Measurements from ENCODE around the gene ADAM12.
"Not testable (repeated sequence)": the region's sequence is repeated elsewhere in the genome, so short reads cannot be mapped to it uniquely, and the experiment has no call there.

Gene ADAM12

DNA sequence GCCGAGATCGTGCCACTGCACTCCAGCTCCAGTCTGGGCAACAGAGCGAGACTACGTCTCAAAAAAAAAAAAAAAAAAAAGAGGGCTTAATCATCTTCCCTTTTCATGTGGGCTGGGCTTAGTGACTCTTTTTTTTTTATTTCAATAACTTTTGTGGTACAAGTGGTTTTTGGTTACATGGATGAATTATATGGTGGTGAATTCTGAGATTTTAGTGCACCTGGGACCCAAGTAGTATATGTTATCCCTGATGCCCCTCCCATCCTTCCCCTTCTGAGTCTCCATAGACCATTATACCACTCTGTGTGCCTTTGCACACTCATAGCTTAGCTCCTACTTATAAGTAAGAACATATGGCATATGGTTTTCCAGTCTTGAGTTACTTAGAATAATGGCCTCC is 4.8 kb upstream of the ADAM12 start:
- DNase-seq (ENCODE audit: insufficient read length, low spot score) = no peak
- no peak for TF ChIP-seq POLR2A (IDR thresholded peaks at IDR 0.05; ENCODE audit: low read depth, low read length)
- no peak for FAIRE-seq

DNA sequence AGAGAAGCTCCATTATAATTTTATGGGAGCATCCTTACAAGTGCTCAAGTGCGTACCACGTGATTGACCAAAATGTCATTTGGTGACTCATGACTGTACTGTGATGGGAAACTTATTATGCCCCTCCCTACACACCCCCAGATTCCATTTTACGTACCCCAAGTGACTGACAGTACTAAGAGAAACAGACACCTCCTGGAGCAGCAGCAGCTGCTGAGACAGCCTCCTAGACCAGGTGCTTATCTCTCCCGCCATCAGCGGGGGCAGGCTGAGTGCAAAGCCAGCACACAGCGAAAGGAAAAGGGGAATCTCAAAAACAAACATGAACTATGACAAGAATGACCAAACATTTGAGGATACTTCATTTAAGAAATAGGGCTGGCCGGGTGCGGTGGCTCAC is 4.2 kb upstream of the ADAM12 start:
- no peak for TF ChIP-seq POLR2A (IDR thresholded peaks at IDR 0.05; ENCODE audit: low read depth, low read length)
- DNase-seq (ENCODE audit: insufficient read length, low spot score) (no peak), FAIRE-seq (no peak)

DNA sequence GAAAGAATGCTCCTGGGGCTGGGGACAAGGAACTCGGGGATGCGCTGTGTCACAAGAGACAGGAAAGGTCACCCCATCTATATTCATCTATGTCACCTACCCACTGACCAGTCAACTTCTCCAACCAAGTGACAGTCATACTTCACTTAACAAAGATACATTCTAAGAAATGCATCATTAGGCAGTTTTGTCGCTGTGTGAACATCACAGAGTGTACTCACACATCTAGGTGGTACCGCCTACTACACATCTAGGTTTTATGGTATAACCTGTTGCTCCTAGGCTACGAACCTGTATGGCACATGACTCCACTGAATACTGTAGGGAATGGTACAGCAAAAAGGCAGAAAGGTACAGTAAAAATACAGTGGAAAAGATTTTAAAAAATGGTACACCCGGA is 3.8 kb upstream of the ADAM12 start:
- FAIRE-seq (no peak), DNase-seq (ENCODE audit: insufficient read length, low spot score) (no peak)
- no peak for TF ChIP-seq POLR2A (IDR thresholded peaks at IDR 0.05; ENCODE audit: low read depth, low read length)

DNA sequence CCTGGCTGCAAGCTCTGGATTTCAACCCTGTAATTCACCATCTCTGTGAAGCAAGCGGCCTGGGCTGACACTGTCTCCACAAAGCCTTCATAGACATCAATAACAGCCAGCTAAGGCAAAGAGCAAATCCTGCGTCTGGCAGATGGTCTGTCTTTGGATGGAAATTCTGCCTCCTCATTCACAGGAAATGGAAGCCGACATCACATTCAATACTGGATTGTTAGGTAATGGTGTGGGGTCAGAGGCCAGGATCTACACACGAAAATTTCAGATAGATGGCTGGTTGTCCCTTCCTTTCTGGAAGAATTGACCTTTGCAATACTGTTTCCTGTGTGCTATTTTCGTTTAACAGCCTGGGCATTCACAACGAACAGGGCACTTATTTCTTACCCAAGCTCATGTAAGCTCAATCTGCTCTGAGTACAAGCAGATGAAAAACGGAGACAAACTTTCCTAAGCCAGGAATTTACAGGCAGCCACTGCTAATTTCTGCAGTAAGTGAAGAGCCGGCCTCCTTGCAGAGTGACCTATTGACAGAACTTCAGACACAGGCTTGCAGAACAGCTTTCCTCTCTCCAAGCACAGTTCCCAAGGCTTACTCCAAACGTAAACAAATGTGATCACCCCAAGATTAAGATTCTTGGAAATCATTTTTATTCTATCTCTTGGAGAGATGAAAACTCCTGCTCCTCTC is 3.1 kb upstream of the ADAM12 start:
- no peak for DNase-seq (ENCODE audit: insufficient read length, low spot score)
- TF ChIP-seq POLR2A (IDR thresholded peaks at IDR 0.05; ENCODE audit: low read depth, low read length) = no peak

DNA sequence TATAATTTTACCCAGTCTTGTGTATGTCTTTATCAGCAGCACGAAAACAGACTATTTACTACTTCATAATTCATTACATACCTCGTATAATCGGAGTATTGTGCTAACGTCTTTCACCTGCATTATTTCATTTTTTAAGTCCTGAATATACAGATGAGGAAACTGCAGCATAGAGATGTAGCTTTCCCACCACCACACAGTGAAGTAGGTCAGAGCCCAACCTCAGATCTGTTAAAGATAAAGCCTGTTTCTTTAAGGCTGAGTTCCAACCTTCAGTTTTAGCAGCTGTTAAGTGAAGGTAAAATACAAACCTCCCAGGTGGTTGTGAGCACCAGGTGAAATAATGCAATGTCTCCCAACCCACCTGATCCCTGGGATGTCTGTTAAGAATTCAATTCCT is 2.0 kb upstream of the ADAM12 start:
- FAIRE-seq (no peak), DNase-seq (ENCODE audit: insufficient read length, low spot score) (no peak)
- TF ChIP-seq POLR2A (IDR thresholded peaks at IDR 0.05; ENCODE audit: low read depth, low read length) = no peak

More for the DNA sequence above, 3.1 kb upstream of the ADAM12 start:
- FAIRE-seq = no peak

DNA sequence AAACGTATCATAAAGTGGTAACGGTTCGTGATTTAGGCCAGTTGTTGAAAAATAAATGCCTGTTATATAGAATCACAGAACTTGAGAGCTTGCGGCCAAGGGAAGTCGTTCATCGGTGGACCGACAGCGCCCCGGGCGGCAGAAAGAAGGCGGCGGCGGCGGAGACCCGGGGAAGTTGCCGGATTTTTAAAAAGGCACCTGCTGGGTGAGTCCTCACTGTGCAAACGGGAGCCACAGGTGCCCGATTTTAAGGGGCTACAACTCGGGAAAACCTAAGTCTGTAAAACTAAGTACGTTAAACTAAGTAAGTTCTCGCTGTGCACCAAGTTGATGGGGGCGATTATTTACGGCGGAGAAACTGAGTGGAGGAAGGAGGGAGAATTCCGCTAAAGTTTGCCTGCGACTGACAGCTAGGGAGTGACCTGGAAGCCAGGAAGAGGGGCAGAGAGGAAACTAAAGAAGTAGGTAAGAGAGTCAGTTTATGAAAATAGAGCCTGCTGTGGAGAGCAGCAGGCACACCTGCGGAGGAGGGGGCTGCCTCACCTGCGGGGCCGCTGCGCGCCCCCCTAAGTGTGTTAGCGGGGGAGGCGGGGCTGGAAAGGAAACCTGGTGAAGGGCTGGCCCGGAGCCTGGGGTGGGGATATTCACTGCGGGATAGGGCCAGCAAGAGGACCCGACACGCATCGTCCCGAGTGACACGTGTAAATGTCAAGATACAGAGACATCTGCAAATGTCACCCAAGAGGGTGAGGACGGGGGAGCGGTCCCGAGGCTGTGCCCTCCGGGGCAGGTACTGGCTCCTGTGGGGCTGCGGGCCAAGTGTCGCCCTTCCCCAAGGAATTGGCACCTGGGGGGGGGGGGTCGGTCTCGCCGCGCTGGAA is 996 bp downstream of the ADAM12 start:
- DNase-seq (ENCODE audit: insufficient read length, low spot score) (no peak), FAIRE-seq (peak; percentile 11)
- no peak for TF ChIP-seq POLR2A (IDR thresholded peaks at IDR 0.05; ENCODE audit: low read depth, low read length)

DNA sequence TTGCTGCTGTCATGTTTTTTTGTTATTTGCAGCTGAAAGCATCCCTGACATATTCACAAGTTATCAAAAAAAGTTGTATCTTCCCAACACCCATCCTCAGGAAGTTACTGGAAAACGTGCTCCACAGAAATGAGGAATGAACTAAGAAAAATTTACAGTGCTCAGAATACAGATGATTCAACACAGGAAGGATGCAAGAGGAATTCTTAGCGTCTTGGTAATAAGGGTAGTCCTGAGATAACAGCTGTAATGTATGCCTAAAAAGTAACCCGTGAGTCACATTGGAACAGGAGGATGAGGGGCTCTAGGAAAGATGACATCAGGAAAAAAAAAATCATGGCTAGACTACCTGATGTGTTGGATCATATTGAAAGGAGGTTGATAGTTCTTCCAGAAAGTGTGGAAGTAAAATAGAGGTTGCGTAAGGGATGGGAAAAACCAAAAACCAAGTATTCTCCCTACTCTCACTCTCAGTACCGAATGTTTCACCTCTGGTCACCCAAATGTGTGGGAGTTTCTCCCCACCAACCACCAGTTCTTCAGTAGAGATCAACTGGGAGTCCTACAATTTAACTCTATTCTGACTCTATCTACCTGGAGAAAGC is 3.9 kb downstream of the ADAM12 start:
- FAIRE-seq = peak; percentile 87
- DNase-seq (ENCODE audit: insufficient read length, low spot score) = no peak
- no peak for TF ChIP-seq POLR2A (IDR thresholded peaks at IDR 0.05; ENCODE audit: low read depth, low read length)

DNA sequence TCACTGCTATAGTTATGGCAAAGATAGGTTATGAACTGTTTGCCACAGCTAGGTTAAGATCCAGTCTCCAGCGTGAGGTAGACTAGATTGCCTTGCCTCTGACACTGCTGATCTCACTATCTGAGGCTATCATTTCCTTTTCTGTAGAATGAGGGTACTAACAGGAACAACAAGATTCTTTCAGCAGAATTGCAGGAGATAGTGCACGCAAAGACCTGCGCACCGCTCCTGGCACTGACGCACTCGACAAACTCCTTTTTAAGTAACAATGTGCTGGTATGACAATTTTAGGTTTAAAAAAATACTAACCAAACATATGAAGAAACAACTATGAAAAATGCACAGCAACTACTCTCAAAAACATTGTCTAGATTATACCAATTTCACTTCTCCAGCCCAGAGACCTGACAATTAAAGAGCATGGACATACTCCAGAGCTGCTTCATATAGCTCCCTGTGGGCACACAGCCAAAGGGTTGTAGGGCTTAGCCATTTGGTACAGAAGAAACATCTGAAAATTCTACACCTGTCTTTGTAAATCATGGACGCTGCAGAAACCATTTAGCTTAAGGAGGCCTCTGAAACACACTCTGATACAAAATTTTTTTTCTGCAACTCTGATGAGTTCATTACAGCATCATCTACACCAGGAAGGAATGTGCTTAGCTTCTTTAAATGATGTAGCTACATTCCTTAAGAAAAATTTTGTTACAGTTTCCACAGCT is 7.8 kb downstream of the ADAM12 start:
- DNase-seq (ENCODE audit: insufficient read length, low spot score) (no peak), FAIRE-seq (no peak)
- no peak for TF ChIP-seq POLR2A (IDR thresholded peaks at IDR 0.05; ENCODE audit: low read depth, low read length)

DNA sequence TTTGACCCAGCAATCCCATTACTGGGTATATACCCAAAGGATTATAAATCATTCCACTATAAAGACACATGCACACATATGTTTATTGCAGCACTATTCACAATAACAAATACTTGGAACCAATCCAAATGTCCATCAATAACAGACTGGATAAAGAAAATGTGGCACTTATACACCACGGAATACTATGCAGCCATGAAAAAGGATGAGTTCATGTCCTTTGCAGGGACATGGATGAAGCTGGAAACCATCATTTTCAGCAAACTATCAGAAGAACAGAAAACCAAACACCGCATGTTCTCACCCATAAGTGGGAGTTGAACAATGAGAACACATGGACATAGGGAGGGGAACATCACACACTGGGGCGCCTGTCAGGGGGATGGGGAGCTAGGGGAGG is 9.1 kb downstream of the ADAM12 start:
- DNase-seq (ENCODE audit: insufficient read length, low spot score); FAIRE-seq: not testable (repeated sequence)

DNA sequence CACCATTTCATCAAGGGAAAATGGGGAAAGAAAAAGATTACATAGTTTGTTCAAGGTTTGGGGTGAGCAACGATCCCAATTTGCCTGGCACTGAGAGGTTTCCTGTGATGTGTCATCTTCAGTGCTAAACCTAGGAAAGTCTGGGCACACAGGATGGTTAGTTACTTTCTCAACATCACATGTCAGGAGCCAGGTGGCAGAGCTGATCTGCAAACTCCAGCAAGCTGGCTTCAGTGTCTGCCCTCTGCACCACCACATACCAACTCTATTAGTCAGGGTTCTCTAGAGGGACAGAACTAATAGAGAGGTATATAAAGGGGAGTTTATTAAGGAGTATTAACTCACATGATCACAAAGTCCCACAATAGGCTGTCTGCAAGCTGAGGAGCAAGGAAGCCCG is 11.3 kb downstream of the ADAM12 start:
- DNase-seq (ENCODE audit: insufficient read length, low spot score) = no peak
- TF ChIP-seq POLR2A (IDR thresholded peaks at IDR 0.05; ENCODE audit: low read depth, low read length) = no peak
- peak; percentile 82 for FAIRE-seq

DNA sequence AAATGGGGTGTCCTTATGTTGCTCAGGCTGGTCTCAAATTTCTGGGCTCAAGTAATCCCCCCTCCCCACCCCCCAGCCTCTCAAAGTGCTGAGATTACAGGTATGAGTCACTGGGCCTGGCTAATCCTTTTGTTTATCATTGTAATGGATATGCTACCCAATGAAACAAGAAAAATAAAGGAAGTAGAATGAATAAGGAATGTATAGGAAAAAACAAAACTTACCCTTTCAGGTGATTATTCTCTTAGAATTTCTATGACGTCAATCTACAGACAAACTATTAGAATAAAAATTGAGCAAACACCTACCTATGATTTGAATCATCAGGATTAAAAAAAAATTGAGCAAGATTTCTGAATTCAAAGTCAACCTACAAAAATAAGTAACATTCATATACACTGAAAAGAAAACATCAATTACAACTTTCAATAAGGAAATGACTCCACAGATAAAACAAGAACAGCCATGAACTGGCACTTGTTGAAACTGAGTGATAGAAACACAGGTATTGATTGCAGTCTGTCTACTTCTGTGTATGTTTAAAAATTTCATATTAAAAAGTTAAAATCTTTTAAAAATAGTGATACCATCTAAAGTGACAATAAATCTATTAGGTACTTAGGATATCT is 12.2 kb downstream of the ADAM12 start:
- FAIRE-seq (no peak), DNase-seq (ENCODE audit: insufficient read length, low spot score) (no peak)
- no peak for TF ChIP-seq POLR2A (IDR thresholded peaks at IDR 0.05; ENCODE audit: low read depth, low read length)

DNA sequence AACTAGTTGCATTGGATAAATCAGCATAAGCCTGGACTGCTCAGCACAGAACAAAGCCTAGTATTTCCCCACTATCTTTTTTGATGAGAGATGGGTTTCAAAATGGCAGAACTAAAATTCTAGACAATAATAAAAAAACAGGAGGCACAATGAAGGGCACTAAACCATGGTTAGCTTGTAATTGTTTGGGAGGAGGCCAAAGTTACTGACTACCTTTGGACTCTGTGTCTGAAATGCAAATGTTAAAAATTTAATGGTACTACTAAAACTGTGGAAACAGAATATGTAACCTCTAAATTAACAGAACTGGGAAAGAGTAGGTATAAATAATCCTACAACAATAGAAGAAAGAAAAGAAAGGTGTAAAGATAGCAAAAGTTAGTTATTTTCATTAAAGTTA is 13.0 kb downstream of the ADAM12 start:
- no peak for TF ChIP-seq POLR2A (IDR thresholded peaks at IDR 0.05; ENCODE audit: low read depth, low read length)
- no peak for DNase-seq (ENCODE audit: insufficient read length, low spot score)
- FAIRE-seq = no peak

DNA sequence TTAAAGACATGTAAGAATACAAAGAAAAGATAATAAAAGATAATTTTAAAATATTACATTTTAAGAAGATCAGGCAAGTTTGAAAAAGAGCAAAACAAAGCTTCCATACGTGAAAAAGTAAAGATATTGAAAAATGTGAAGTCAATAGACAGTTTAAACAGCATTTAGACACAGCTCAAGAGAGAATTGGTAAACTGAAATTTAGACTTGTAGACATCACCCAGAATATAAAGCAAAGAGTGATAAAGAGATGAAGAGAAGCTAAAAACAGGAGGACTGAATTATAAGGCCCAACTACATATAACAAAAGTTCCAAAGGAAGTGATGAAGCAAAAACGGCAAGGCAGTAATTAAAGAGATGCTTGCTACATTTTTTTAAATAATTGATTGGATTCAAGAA is 13.8 kb downstream of the ADAM12 start:
- no peak for FAIRE-seq

DNA sequence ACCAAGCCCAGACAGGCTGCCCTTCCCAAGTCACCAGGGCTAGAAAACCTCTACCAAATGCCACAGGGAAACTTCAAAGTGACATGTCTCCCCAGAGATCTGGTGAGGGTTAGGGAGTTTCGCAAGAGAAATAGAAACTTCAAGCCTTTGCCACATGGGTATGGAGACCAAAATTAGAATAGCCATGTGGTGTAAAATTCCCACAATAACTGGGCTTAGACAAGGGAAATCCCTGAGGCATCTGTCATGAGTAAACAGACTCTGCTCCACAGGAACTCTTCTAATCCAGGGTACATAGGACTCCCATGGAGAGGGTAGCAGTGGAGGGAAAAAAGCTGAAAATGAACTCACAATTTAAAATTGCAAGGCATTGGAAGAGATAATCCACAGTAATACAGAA is 14.3 kb downstream of the ADAM12 start:
- TF ChIP-seq POLR2A (IDR thresholded peaks at IDR 0.05; ENCODE audit: low read depth, low read length) = no peak
- no peak for FAIRE-seq
- no peak for DNase-seq (ENCODE audit: insufficient read length, low spot score)

More for the DNA sequence above, 13.8 kb downstream of the ADAM12 start:
- no peak for DNase-seq (ENCODE audit: insufficient read length, low spot score)
- TF ChIP-seq POLR2A (IDR thresholded peaks at IDR 0.05; ENCODE audit: low read depth, low read length) = no peak

All from H54 (cell line).